AG10803 (cell line): ENCODE data around the gene ARHGAP21.

ENCODE experiments used
- DNase-seq: peaks from one replicate; pipeline ENCODE4 v3.0.0; 2010; ENCODE audit warnings: low read depth
- H3K4me3 ChIP-seq: 2 replicates; pipeline ENCODE4 v1.5.1; 2011; ENCODE audit warnings: mild to moderate bottlenecking, low read length, control low read depth
- TF ChIP-seq, protein P1 (sequence below): conservative IDR thresholded peaks from 2 replicates; pipeline ENCODE4 v1.5.1; 2011; ENCODE audit warnings: mild to moderate bottlenecking, low read length, control low read depth, inconsistent platforms

The ARHGAP21 gene

DNA sequence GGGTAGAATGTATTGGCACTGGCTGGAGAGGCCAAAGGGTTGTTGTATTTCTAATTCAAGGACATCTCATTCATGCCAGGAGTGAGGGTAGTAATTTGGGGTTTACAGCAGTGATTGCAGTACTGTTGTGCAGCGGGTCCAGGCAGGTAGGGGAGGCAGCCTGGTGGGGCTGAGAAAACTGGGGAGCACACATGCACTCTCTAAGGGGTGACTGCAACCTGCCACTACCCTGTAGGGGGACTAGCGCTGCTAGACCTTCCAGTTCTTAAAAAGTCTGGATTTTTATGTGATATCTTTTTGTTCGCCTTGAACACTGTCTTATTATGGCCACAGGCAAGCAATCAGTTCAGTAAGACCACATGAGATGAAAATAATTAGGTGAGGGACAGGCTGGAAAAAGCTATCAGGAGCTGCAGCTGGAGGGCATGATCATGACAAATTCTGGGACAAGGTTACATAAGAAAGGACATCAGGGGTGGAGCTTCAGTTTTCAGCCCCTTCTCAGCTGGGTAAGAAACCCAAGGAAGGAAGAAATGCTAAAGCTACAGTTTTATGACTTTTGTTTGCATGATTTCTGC, 149.0 kb downstream of the ARHGAP21 start:
- no peak for DNase-seq
- H3K4me3 ChIP-seq = no peak overlapping the region
- TF ChIP-seq, protein P1, sequence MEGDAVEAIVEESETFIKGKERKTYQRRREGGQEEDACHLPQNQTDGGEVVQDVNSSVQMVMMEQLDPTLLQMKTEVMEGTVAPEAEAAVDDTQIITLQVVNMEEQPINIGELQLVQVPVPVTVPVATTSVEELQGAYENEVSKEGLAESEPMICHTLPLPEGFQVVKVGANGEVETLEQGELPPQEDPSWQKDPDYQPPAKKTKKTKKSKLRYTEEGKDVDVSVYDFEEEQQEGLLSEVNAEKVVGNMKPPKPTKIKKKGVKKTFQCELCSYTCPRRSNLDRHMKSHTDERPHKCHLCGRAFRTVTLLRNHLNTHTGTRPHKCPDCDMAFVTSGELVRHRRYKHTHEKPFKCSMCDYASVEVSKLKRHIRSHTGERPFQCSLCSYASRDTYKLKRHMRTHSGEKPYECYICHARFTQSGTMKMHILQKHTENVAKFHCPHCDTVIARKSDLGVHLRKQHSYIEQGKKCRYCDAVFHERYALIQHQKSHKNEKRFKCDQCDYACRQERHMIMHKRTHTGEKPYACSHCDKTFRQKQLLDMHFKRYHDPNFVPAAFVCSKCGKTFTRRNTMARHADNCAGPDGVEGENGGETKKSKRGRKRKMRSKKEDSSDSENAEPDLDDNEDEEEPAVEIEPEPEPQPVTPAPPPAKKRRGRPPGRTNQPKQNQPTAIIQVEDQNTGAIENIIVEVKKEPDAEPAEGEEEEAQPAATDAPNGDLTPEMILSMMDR = no peak

DNA sequence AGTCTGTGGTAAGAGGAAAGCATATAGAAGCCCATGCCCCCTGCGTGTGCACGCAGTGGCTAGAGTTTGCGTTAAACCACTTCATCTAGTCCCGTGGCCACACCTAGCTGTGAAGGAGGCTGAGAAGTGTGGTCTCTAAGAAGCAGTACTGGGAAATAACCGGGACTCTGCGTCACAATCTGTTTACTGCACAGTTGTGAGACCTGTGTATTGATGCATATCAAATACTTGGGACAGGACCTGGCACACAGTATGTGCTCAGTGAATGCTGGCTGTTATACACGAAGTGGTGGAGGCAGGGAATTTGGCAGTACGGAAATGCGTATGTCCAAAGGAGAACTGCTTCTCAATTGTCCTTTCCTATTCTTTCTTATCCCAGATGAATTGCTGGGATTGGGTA, 149.5 kb downstream of the ARHGAP21 start:
- DNase-seq = no peak
- no peak overlapping the region for H3K4me3 ChIP-seq
- TF ChIP-seq, protein P1 = no peak

DNA sequence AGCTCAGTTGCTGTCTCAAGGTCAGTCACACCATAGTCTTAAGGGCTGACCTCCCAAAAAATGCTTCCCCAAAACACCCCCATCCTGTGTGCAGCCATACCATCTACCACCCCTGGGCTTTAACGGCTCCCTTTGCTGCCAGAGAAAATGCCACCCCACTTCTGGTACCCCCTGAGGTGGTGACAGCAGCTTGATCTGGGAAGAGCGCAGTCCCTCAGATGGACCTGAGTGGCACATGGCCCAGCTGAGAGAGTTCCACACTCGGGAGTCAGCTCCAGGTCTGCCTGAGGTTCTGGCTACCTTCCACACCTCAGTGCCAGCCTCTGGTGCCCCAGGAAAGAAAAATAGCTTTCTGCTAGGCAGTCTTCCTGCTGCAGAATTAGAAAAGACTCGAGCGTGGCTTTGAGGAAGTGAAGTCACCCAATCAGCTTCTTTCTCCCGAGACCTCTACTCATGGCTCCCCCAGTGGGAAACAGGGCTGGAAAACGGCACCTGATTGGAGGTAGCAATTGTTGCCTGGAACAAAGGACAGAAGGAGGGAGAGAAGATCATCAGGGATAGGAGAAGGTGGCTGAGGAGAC, 151.7 kb downstream of the ARHGAP21 start:
- TF ChIP-seq, protein P1 = no peak
- no peak for DNase-seq
- no peak overlapping the region for H3K4me3 ChIP-seq

DNA sequence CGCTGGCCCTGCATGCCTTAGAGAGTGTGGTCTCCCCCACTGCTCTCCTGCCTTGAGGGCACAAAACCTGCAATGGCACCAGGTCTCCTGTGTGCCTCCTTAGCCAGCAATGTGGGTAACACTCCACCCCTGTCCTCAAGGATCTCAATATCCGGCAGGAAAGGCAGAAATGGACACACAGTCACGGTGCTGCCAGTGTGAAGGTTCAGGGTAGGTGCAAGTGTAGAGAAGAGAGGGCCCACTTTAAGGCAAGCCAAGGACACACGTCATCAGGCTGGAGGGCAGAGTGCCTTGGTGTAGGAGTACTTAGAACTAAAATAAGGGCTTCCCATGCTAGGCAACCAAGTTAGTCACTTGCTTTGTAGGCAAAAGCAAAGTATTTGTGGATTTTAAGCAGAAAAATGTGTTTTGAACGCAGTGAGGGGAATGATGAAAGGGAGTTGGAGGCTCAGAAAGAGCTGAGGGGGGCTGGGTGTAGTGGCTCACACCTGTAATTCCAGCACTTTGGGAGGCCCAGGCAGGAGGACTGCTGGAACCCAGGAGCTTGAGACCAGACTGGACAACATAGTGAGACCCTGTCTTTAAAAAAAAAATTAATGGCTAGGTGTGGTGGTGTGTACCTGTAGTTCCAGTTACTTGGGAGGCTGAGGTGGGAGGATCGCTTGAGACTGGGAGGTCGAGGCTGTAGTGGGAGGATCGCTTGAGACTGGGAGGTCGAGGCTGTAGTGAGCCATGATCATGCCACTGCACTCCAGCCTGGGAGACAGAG, 152.8 kb downstream of the ARHGAP21 start:
- DNase-seq = no peak
- TF ChIP-seq, protein P1 = no peak

DNA sequence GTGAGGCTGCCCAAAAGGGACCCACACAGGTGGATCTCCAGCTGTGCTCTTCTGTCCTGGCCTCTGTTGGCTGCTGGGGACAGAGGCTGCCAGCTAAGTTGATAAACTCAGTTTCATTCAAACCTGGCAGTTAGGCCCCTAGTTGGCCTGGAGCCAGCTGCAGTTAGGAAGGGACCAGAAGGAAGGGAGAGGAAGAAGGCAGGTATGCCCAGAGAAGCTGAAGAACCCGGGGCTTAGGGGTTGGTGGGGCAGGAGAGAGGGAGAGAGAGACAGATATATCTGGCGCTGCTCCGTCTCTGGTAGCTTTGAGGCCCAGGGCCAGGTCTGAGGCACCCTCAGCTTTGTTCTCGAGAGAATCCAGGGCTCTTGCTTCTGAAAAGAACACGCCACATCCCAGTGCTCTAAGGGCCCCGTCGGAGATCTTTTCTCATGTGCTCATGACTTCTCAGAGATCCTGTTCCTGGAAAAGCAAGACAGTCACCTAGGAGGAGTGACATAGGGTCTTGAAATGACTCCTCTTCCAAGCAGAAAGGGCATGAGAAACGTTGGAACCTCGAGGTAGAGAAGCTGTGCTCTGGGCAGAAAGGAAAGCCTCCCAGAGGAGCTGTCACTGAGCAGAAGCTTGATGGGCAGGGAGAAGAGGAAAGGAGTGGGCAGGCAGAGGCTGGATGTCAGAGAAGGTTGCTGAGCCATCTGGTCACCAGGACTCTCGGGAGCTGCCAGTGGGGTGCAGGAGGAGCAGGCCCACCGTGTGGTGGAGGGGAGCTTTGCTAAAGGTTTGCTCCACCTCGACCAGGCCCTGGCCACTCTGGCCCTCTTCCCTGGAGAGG, 153.6 kb downstream of the ARHGAP21 start:
- no peak for DNase-seq
- TF ChIP-seq, protein P1 = no peak
- no peak overlapping the region for H3K4me3 ChIP-seq

More for the DNA sequence above, 152.8 kb downstream of the ARHGAP21 start:
- H3K4me3 ChIP-seq = no peak overlapping the region

DNA sequence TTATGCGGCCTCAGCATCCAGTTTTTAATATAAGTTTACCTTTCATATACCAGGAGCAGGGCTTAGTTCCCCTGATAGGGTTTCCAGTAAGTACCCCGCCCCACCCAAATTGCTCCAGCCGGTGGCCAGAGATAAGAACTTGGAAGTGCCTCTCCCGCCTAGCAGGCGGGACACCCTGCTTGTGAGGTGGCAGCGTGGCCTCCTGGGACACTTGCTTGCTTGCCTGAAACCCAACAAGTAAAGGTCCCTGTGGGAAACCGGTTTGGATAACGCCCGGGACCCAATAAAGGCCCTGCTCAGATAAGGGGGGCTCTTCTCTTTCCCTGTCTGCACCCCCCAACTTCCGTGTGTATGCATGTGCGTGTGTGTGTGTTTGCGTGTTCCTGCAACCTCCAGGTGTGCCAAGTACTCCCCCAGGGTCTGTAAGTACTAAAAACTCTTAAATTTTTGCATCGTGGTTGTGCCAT, 154.3 kb downstream of the ARHGAP21 start:
- TF ChIP-seq, protein P1 = no peak
- H3K4me3 ChIP-seq = no peak overlapping the region
- DNase-seq = no peak
